LHCN-M2 (cell line): ENCODE measurements around the gene MTSS2. TPM values are rescaled to one million over a fixed set of nuclear protein-coding genes. Genes with fewer than 3 reads are reported as not detected.

Experiments
- DNase-seq: peaks from one replicate; pipeline ENCODE4 v3.0.0-alpha.2; 2012; ENCODE audit warnings: low read depth
- total RNA-seq: library from RNA; depleted of rRNA; stranded (reverse); fragments of >200 nt; gene quantifications from 2 replicates; pipeline ENCODE4 v1.2.3, GENCODE V29; 2014

The MTSS2 gene
- total RNA-seq, 1 experiment from 2014 or later: 129 TPM

GRCh38 chr16:70700101-70701020, 14.5 kb upstream of the MTSS2 start:
- peak; percentile 97 for DNase-seq

- no peak for DNase-seq
Observed at GRCh38 chr16:70699696-70700095, 13.8 kb upstream of the MTSS2 start.

- no peak for DNase-seq
Observed at GRCh38 chr16:70698901-70699300, 13.0 kb upstream of the MTSS2 start.

GRCh38 chr16:70697594-70698170, 11.8 kb upstream of the MTSS2 start:
- no peak for DNase-seq

- DNase-seq: no peak
Observed at GRCh38 chr16:70696952-70697593, 11.2 kb upstream of the MTSS2 start.

- DNase-seq: no peak
Observed at GRCh38 chr16:70696355-70696754, 10.5 kb upstream of the MTSS2 start.

GRCh38 chr16:70695331-70696070, 9.6 kb upstream of the MTSS2 start:
- peak; percentile 92 for DNase-seq

GRCh38 chr16:70694868-70695218, 9.0 kb upstream of the MTSS2 start:
- DNase-seq: no peak

GRCh38 chr16:70694088-70694867, 8.4 kb upstream of the MTSS2 start:
- DNase-seq: peak; percentile 97

GRCh38 chr16:70692873-70693671, 7.2 kb upstream of the MTSS2 start:
- peak; percentile 87 for DNase-seq

- peak; percentile 20 for DNase-seq
Observed at GRCh38 chr16:70692130-70692872, 6.4 kb upstream of the MTSS2 start.

- DNase-seq: peak; percentile 98
Observed at GRCh38 chr16:70691223-70692129, 5.6 kb upstream of the MTSS2 start.

- peak; percentile 87 for DNase-seq
Observed at GRCh38 chr16:70689970-70690891, 4.4 kb upstream of the MTSS2 start.

GRCh38 chr16:70689035-70689969, 3.4 kb upstream of the MTSS2 start:
- no peak for DNase-seq

GRCh38 chr16:70688246-70688742, 2.4 kb upstream of the MTSS2 start:
- DNase-seq: peak; percentile 82

GRCh38 chr16:70687671-70688245, 1.9 kb upstream of the MTSS2 start:
- no peak for DNase-seq
